Astrocyte of the cerebellum (primary cell): ENCODE results near the gene RHBDD3.

Experiments used
- DNase-seq: peaks from one replicate; pipeline ENCODE4 v3.0.0-alpha.2; 2011; ENCODE audit warnings: low read depth
- H3K4me3 ChIP-seq: 2 replicates; pipeline ENCODE4 v1.5.1; 2011; ENCODE audit warnings: mild to moderate bottlenecking, low read depth, low read length, moderate library complexity
- CTCF ChIP-seq: IDR thresholded peaks from 2 replicates; pipeline ENCODE4 v1.5.1; 2012; ENCODE audit warnings: low read length, low read depth, moderate library complexity, mild to moderate bottlenecking; ENCODE audit errors: missing control alignments
- in situ Hi-C: cut with HindIII; loops from 2 replicates; pipeline ENCODE4 v1.10.0; 2017; ENCODE audit warnings: low sequenced_read_pairs

Gene RHBDD3

GRCh38 chr22:29305836-29306174 is 38.0 kb upstream of the RHBDD3 start:
- no peak for DNase-seq
- in situ Hi-C loops, result no loop called here
- H3K4me3 ChIP-seq, result no peak overlapping the region
- no peak for TF ChIP-seq CTCF

DNA sequence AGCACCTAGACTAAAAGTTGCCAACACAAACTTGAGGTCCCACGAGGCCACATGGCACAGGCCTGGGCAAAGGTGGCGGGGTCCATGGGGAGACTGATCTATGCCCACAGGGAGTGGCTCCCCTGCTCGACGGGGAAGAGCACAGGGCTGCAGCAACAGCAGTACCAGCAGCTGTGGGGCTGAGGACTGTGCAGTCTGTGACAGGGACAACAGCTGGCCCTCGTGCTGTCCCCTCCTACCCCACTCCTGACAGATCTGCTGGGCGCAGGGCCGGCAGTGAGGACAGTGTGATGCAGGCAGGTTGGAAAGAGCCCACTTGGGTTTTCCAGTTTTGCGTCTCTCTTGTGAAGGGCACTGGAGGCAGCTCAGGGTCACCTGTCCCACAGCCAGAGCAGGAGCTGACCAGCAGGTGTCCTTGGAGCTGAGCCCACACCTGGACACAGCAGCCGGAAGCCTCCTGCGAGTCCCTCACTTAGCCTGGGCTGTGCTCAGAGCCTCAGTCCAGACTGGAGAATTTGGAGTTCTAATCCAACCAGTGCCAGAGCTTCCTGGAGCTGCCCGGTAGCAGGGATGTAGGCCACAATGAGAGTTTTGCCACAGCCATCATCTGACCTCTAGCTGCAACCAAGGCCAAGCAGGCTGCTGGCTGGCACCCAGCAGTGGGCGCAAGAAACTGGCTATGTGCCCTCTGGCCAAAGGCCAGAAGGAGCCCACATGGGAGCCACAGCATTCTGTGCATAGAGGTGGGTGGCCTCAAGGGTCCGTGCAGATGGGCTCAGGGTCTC is 35.1 kb upstream of the RHBDD3 start:
- in situ Hi-C loops, result no loop called here

DNA sequence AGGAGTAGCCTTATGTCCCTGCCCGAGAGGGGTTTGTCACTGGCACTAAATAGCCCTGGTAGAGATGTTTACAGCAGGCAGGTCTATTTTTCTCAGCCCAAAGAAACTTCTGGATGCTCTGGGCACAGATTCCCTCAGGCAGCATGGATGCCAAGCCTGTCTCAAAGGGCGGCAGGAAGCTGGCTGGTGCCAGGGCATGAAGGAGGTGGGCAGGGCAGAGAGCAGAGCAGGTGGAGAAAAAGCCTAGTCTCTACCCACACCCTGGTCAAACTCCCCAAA is 34.6 kb upstream of the RHBDD3 start:
- no peak overlapping the region for H3K4me3 ChIP-seq
- no peak for TF ChIP-seq CTCF
- no peak for DNase-seq
- in situ Hi-C loops, result no loop called here

More for the DNA sequence above, 35.1 kb upstream of the RHBDD3 start:
- no peak overlapping the region for H3K4me3 ChIP-seq
- TF ChIP-seq CTCF, result no peak
- DNase-seq, result no peak

GRCh38 chr22:29301716-29302401 is 34.1 kb upstream of the RHBDD3 start:
- no peak overlapping the region for H3K4me3 ChIP-seq
- in situ Hi-C loops, result no loop called here
- DNase-seq, result no peak
- TF ChIP-seq CTCF, result no peak

DNA sequence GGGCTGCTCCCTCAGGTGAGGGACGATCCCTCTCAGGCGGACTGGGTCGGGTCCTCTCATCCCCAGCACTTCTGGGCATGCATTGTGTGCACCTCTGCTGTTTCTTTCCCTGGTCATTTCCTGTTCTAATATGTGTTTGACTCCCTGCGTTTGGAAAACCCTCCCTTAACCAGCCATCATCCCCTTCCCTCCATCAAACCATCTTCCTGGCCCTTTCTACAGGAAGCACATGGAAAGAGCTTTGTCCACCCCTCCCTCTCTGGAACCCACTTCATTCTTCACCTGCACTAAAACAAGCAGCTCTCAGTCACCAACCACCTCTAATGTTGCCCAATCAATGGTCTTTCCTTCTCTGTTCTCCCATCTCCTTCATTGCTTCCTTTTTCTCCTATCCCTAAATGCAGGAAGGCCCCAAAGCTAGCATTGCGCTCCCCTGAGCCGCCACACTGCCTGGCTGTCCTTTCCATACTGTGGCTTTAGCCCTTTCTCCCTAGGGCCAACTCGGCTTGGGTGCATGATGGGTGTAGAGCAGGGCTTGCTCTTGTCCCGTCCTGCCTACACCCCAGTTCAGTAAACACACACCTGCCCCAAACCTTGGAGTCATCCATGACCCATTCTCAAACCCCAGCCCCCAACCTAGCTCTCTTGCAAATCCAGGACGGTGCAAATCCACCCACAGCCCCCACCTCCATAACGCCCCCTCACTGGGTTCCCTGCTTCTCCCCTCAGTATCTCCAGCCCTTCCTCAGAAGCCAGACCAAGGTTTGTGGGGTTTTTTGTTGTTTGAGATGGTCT is 33.2 kb upstream of the RHBDD3 start:
- no peak for TF ChIP-seq CTCF

DNA sequence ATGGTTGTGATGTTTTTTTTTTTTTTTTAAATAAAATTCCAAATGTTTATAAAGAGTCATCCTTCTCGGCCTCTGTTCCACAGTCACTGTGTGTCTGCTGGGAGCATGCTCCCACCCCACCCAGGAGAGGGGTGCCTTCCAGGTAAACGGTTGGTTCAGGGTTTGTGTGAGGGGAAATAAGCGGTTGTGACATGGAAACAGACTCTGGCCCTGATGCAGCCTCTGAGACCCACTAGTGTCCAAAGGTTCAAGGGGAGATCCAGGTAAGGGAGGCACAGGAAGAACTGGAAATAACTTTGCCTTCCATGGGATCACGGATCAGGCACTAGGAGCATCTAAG is 32.7 kb upstream of the RHBDD3 start:
- DNase-seq, result no peak
- in situ Hi-C loops, result no loop called here

More for the DNA sequence above, 33.2 kb upstream of the RHBDD3 start:
- in situ Hi-C loops, result no loop called here
- no peak for DNase-seq
- no peak overlapping the region for H3K4me3 ChIP-seq

More for the DNA sequence above, 32.7 kb upstream of the RHBDD3 start:
- H3K4me3 ChIP-seq, result no peak overlapping the region
- TF ChIP-seq CTCF, result no peak
